Activated T-cell treated with anti-CD3 and anti-CD28 coated beads for 4 hours (primary cell): ENCODE data around the gene OR1J1.

Source experiments
- DNase-seq: peaks from one replicate; pipeline ENCODE4 v3.0.0-alpha.2; 2020

OR1J1 gene

DNA sequence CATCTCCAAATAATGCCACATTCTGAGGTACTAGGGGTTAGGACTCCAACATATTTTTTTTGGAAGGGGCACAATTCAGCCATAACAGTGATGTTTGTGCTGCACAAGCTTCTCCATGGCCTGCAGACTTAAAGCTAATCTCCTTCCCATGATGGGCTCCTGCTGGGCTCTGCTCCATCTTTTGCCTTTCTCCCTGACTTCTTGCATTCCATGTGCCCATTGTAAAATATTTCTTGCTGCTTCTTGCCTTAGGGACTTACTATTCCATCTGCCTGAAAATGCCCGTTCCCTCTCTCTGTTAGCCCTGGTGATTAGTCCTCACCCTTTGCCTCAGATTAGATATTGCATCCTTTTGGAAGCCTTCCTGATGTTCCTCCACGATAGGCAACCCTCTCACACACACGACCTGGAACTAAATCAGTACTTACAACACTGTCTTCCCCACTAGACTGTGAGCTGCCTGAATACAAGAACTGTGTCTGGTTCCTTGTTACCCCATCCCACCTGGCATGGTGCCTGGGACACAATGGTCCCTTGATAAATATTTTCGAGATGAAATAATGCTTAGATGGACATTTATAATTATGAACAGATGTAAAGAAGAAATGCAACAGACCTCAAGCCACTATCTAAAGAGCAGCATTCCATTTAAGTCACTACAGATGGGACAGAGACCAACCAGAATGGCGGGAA lies 33.5 kb downstream of the OR1J1 start:
- DNase-seq = no peak

DNA sequence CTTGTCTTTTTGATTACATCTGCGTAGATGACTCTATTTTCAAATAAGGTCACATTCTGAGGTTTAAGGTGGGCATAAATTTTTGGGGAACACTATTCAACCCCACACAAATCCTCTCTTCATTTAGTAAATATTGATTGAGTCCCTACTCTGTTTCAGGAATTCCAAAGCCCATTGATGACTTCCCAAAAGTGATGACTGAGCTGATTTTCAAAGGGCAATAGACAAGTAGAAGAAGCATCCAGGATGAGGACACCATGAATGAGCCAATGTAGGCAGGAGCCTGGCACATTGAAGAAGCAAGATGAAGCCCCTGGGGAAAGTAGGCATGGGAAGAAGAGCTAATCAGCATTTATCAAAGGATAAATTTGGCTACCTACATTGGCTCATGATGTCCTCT lies 35.2 kb downstream of the OR1J1 start:
- DNase-seq = no peak
